GM12878 (cell line): ENCODE data around the gene TMEM59. TPM values are rescaled to one million over a fixed set of nuclear protein-coding genes. Genes with fewer than 3 reads are reported as not detected.

Source experiments
- CHD2 ChIP-seq: IDR thresholded peaks from 2 replicates; pipeline ENCODE4 v1.6.1; 2011; ENCODE audit warnings: low read depth, low read length, improper control_type of control experiment, borderline replicate concordance
- CUX1 ChIP-seq: IDR thresholded peaks from 2 replicates; pipeline ENCODE4 v1.6.1; 2012; ENCODE audit warnings: improper control_type of control experiment, low read depth, low read length; ENCODE audit not compliant: insufficient replicate concordance
- HCFC1 ChIP-seq: fragments of 150-350 bp; IDR thresholded peaks from 2 replicates; pipeline ENCODE4 v1.6.1; 2014; ENCODE audit warnings: low read length
- MTA2 ChIP-seq: fragments of 450-650 bp; IDR thresholded peaks from 2 replicates; pipeline ENCODE4 v1.6.1; 2016; ENCODE audit warnings: low read depth, mild to moderate bottlenecking, moderate library complexity
- TBL1XR1 ChIP-seq: IDR thresholded peaks from 2 replicates; pipeline ENCODE4 v1.6.1; 2012; ENCODE audit warnings: low read depth, low read length, improper control_type of control experiment
- ZBTB40 ChIP-seq: fragments of 450-650 bp; IDR thresholded peaks from 2 replicates; pipeline ENCODE4 v1.6.1; 2016; ENCODE audit warnings: mild to moderate bottlenecking, moderate library complexity, borderline replicate concordance
- polyA plus RNA-seq, 11 experiments: library from polyadenylated mRNA; depleted of rRNA in 4 of 11; unstranded in 6 of 11; stranded (reverse) in 5 of 11; fragments of >200 nt; fragmentation: Nextera tagmentation in 4 of 11; fragmentation: Illumina TruSeq in 1 of 11; extraction: Ambion mirVana in 4 of 11; extraction: Trizol in 1 of 11; gene quantifications; 1 replicate in 1 of 11; 2 replicates in 10 of 11; pipeline versions ENCODE4 v1.2.1 to v1.2.3, GENCODE V29; 2011 to 2016; ENCODE audit warnings: inconsistent platforms in 2 of 11, missing spikeins in 2 of 11, low read depth in 1 of 11
- total RNA-seq, 4 experiments: library from RNA; depleted of rRNA in 3 of 4; stranded (reverse); fragments of >200 nt in 3 of 4; fragmentation: Illumina TruSeq in 1 of 4; extraction: Trizol in 1 of 4; gene quantifications; 2 replicates each; pipeline versions ENCODE4 v1.2.1 to v1.2.3, GENCODE V29; 2013 to 2021
- TF ChIP-seq, protein P1 (sequence below): fragments of 150-350 bp; IDR thresholded peaks from 2 replicates; pipeline ENCODE4 v1.6.1; 2014; ENCODE audit warnings: mild to moderate bottlenecking, low read depth, low read length

Gene TMEM59
- total and polyA plus RNA-seq, 10 of the 15 experiments (the other 5 are each of a cell fraction or from before 2014, with no cell fraction given) = 69.9 to 273 (median 111) TPM

GRCh38 chr1:54052934-54053744 is at the start of gene TMEM59, which contains the start of gene TCEANC2 (continued):
- TF ChIP-seq, protein P1, sequence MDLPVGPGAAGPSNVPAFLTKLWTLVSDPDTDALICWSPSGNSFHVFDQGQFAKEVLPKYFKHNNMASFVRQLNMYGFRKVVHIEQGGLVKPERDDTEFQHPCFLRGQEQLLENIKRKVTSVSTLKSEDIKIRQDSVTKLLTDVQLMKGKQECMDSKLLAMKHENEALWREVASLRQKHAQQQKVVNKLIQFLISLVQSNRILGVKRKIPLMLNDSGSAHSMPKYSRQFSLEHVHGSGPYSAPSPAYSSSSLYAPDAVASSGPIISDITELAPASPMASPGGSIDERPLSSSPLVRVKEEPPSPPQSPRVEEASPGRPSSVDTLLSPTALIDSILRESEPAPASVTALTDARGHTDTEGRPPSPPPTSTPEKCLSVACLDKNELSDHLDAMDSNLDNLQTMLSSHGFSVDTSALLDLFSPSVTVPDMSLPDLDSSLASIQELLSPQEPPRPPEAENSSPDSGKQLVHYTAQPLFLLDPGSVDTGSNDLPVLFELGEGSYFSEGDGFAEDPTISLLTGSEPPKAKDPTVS = peak; percentile 14; the same call in 1 of the 2 replicates
- no peak for TF ChIP-seq MTA2
- TF ChIP-seq CUX1 = no peak
- peak; percentile 94 for TF ChIP-seq CHD2
- no peak for TF ChIP-seq TBL1XR1
- peak; percentile 97 for TF ChIP-seq ZBTB40
- TF ChIP-seq HCFC1 = peak; percentile 99
